ENCODE results near the gene FMR1NB. TPM values are rescaled to one million over a fixed set of nuclear protein-coding genes. Genes with fewer than 3 reads are reported as not detected.

Gene FMR1NB
- total and polyA plus RNA-seq, 2 of the 13 experiments (the other 11 are each of a cell fraction or from before 2014, with no cell fraction given): not detected

- ChIA-PET CTCF (ENCODE audit: low intra/inter-chr PET ratio, low total read pairs) (no interaction called here), POLR2A (no interaction called here)
- Histone ChIP-seq H3K27me3 (ENCODE audit: control insufficient read depth in 1 of 2, insufficient read depth in 2 of 2, low read length in 2 of 2) (no peaks in the 10 kb centered on the region), H3K79me2 (ENCODE audit: insufficient read depth, low read length) (no peaks in the 10 kb centered on the region), H3K4me2 (ENCODE audit: low read depth, low read length) (no peak overlapping the region), H3K9ac (ENCODE audit: insufficient read depth, low read depth, low read length) (no peak overlapping the region), H2AFZ (ENCODE audit: low read length) (no peak overlapping the region), H3K36me3 (replicated peaks in 1 of 2; ENCODE audit: control insufficient read depth in 1 of 2, insufficient read depth in 2 of 2, low read length in 2 of 2) (no peaks in the 10 kb centered on the region), H3K4me1 (ENCODE audit: insufficient read depth, low read length) (no peaks in the 10 kb centered on the region), H3K4me3 (replicated peaks in 1 of 3; ENCODE audit: insufficient read depth in 1 of 3, low read depth in 2 of 3, low read length in 3 of 3) (no peak overlapping the region), H4K20me1 (ENCODE audit: insufficient read depth, low read length) (no peaks in the 10 kb centered on the region), H3K9me3 (ENCODE audit: low read length) (no peaks in the 10 kb centered on the region), H3K27ac (ENCODE audit: extremely low read length, insufficient read depth, low read length) (no peak overlapping the region)
- intact Hi-C loops (cut with micrococcal nuclease; ENCODE audit: unreplicated experiment) (no loop called here), in situ Hi-C loops (cut with HindIII; ENCODE audit: extremely low pct_ligation_motif_present, low pct_unique_long_range_greater_than_20kb) (loop anchor here (25.0 kb wide), 1 partner anchor 1217 kb away; no protein-coding TSS in a partner anchor)
- no peak for FAIRE-seq
- DNase-seq (ENCODE audit: low spot score): no peak
- TF ChIP-seq TARDBP (CRISPR knock-in tag; IDR thresholded peaks at IDR 0.05) (no peak), ZNF720 (CRISPR knock-in tag; IDR thresholded peaks at IDR 0.05) (no peak)
- 0% methylated on average over 6 of the region's 6 CpGs for WGBS (ENCODE audit: low lambda C conversion rate)
- no peak for ATAC-seq
- no TSS peak for BruUV-seq (replicated peaks)
Measured at GRCh38 chrX:148069759-148070503, 88.8 kb downstream of the FMR1NB start.

DNA sequence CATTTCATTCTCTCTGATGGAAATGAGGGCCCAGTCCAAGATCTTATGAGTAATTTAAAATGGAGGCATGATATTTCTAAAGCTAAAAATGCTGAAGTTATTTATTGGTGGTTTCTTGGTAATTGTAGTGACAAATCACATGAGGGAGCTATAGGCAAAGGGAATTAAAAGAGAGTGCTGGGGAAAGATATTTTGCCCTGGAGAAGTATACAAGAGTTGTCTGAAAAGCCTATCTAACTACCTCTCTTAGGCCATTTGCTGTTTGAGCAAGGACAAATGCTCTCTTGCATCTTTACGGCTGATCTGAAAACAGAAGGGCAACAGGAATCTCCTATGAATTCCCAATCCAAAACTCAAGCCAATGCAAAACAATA is 89.4 kb downstream of the FMR1NB start:
- intact Hi-C loops (cut with micrococcal nuclease; ENCODE audit: unreplicated experiment) (no loop called here), in situ Hi-C loops (cut with HindIII; ENCODE audit: extremely low pct_ligation_motif_present, low pct_unique_long_range_greater_than_20kb) (loop anchor here (25.0 kb wide), 1 partner anchor 1217 kb away; no protein-coding TSS in a partner anchor)
- Histone ChIP-seq H3K9ac (ENCODE audit: insufficient read depth, low read depth, low read length) (no peak overlapping the region), H4K20me1 (ENCODE audit: insufficient read depth, low read length) (no peaks in the 10 kb centered on the region), H3K4me1 (ENCODE audit: insufficient read depth, low read length) (no peaks in the 10 kb centered on the region), H3K79me2 (ENCODE audit: insufficient read depth, low read length) (no peaks in the 10 kb centered on the region), H3K9me3 (ENCODE audit: low read length) (no peaks in the 10 kb centered on the region), H3K27me3 (ENCODE audit: control insufficient read depth in 1 of 2, insufficient read depth in 2 of 2, low read length in 2 of 2) (no peaks in the 10 kb centered on the region), H2AFZ (ENCODE audit: low read length) (no peak overlapping the region), H3K27ac (ENCODE audit: extremely low read length, insufficient read depth, low read length) (no peak overlapping the region), H3K4me3 (replicated peaks in 1 of 3; ENCODE audit: insufficient read depth in 1 of 3, low read depth in 2 of 3, low read length in 3 of 3) (no peak overlapping the region), H3K36me3 (replicated peaks in 1 of 2; ENCODE audit: control insufficient read depth in 1 of 2, insufficient read depth in 2 of 2, low read length in 2 of 2) (no peaks in the 10 kb centered on the region), H3K4me2 (ENCODE audit: low read depth, low read length) (no peak overlapping the region)
- TF ChIP-seq STAG1 (CRISPR knock-in tag; IDR thresholded peaks at IDR 0.05): peak; percentile 5; the same call in 1 of the 2 replicates
- TF ChIP-seq ZNF441 (CRISPR knock-in tag; IDR thresholded peaks at IDR 0.05; ENCODE audit: borderline replicate concordance): no peak
- ATAC-seq (no peak), DNase-seq (ENCODE audit: low spot score) (no peak), FAIRE-seq (no peak)
- ChIA-PET POLR2A (no interaction called here), CTCF (ENCODE audit: low intra/inter-chr PET ratio, low total read pairs) (no interaction called here)
- BruUV-seq (replicated peaks): no TSS peak
- WGBS (ENCODE audit: low lambda C conversion rate): 0% methylated on average over 1 of the region's 1 CpG

Small RNA genes within 50 kb of the gene (small RNA-seq; reads per million reads assigned to genes)
- 0 reads per million in 3 experiments for gene RNA5SP524 (ENCODE audit: insufficient read depth in 2 of 3, insufficient read length in 3 of 3, low read depth in 2 of 3, low replicate concordance in 1 of 3)

Other genes starting within 250 kb of the FMR1NB start
- 27.8 and 29.3 TPM in 2 replicates for gene FMR1, start 69.4 kb upstream of the FMR1NB start, total RNA-seq (2016; rRNA removed; fragmentation: Illumina TruSeq; extraction: Trizol)
- gene FMR1, start 69.4 kb upstream of the FMR1NB start, polyA plus RNA-seq (2011; rRNA removed): 47.1 and 49.6 TPM in 2 replicates